ENCODE data around the gene WFDC2. TPM values are rescaled to one million over a fixed set of nuclear protein-coding genes. Genes with fewer than 3 reads are reported as not detected.

The WFDC2 gene
- total and polyA plus RNA-seq, 2 of the 4 experiments (the other 2 are of a cell fraction): not detected

DNA sequence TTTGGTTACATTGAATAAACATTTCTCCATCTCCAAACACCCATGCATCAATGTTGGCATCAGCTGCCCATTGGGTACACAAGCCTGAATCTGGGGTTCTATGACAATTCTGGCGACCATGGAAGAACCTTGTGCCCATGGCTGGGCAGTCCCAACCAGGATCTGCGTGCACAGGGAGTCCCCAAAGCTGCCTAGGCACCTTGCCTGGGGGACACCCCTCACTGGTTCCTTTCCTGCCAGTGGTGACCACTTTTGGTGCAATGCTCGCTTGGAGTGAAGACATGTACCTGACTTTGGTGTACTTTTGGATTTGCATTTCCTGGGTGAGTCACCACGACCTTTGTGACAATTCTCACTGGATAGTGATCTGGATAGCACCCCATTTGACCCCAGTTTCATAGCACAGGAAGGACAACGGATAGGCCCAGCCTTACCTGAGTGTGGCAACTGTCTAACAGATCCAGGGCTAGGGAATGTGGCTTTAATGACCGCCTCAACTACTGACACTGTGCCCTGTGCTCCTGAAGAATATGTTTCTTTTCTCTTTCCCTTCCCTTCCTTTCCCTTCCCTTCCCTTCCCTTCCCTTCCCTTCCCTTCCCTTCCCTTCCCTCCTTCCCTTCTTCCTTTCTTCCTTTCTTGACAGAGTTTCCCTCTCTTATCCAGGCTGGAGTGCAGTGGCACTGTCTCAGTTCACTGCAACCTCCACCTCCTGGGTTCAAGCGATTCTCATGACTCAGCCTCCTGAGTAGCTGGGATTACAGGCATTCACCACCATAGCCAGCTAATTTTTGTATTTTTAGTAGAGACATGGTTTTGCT, 38.7 kb downstream of the WFDC2 start:
- no peak overlapping the region for H3K4me2 ChIP-seq (ENCODE audit: low read depth, low read length)
- dilution Hi-C loops (cut with HindIII; ENCODE audit: low sequenced_read_pairs, unreplicated experiment) (no loop called here), in situ Hi-C loops (cut with MboI; ENCODE audit: low sequenced_read_pairs) (no loop called here), intact Hi-C loops (cut with micrococcal nuclease) (no loop called here)
- no peak overlapping the region for H3K56ac ChIP-seq (ENCODE audit: extremely low read depth, insufficient read depth, low read length)
- 25% methylated on average over 1 of the region's 7 CpGs; no CpG with 5 or more reads in 1 of the 2 experiments for WGBS, 2 experiments (ENCODE audit: extremely low coverage in 2 of 2, insufficient read length in 1 of 2)
- no peaks in the 10 kb centered on the region for H3K79me1 ChIP-seq (ENCODE audit: low read depth in 1 of 2, low read length in 2 of 2)
- no TSS peak for BruUV-seq (replicated peaks)
- H2BK5ac ChIP-seq (ENCODE audit: low read depth, low read length, poor library complexity, severe bottlenecking): no peak overlapping the region
- no peaks in the 10 kb centered on the region for H3K9me1 ChIP-seq (ENCODE audit: insufficient read depth, low read length)
- no peak overlapping the region for H2BK120ac ChIP-seq (ENCODE audit: low read depth, low read length)
- no peak overlapping the region for H4K8ac ChIP-seq (ENCODE audit: low read depth in 2 of 2, low read length in 2 of 2)
- ChIA-PET POLR2A (ENCODE audit: unreplicated experiment) (no interaction called here), CTCF (no interaction called here)
- no peak overlapping the region for H2AK9ac ChIP-seq (replicated peaks; ENCODE audit: low read depth, low read length, poor library complexity)
- no peak overlapping the region for H3K23ac ChIP-seq (ENCODE audit: low read depth, low read length)
- H2BK15ac ChIP-seq (ENCODE audit: low read depth, low read length): no peak overlapping the region
- no peaks in the 10 kb centered on the region for H3K36me3 ChIP-seq (ENCODE audit: control insufficient read depth, insufficient read depth, low read length)
- no peak overlapping the region for H3K4me3 ChIP-seq (ENCODE audit: insufficient read depth, low read depth, low read length)
- ATAC-seq (ENCODE audit: low read depth): no peak
- H4K5ac ChIP-seq (ENCODE audit: low read depth, low read length): no peak overlapping the region
- no peaks in the 10 kb centered on the region for H4K20me1 ChIP-seq (ENCODE audit: insufficient read depth, low read length)
- no peak overlapping the region for H2AFZ ChIP-seq (replicated peaks; ENCODE audit: low read length, poor library complexity)
- no peak for DNase-seq
- H2AK5ac ChIP-seq (ENCODE audit: low read depth, low read length): no peak overlapping the region
- TF ChIP-seq MAZ (IDR thresholded peaks at IDR 0.05; ENCODE audit: borderline replicate concordance, low read depth, low read length) (no peak), CHD1 (IDR thresholded peaks at IDR 0.05; ENCODE audit: low read depth, low read length) (no peak), RCOR1 (IDR thresholded peaks at IDR 0.05; ENCODE audit: insufficient replicate concordance, low read length) (no peak), POLR2A (IDR thresholded peaks at IDR 0.05; ENCODE audit: low read depth, low read length) (no peak), BHLHE40 (IDR thresholded peaks at IDR 0.05; ENCODE audit: low read depth, low read length) (no peak), NFE2L2 (IDR thresholded peaks at IDR 0.05; ENCODE audit: low read depth, low read length) (no peak), FOS (IDR thresholded peaks at IDR 0.05; ENCODE audit: low read depth, low read length) (no peak), MAFK (IDR thresholded peaks at IDR 0.05; ENCODE audit: low read depth, low read length) (no peak), SMC3 (IDR thresholded peaks at IDR 0.05; ENCODE audit: low read depth, low read length) (no peak), RFX5 (IDR thresholded peaks at IDR 0.05; ENCODE audit: low read depth, low read length) (no peak), RAD21 (IDR thresholded peaks at IDR 0.05; ENCODE audit: low read length) (no peak), MXI1 (IDR thresholded peaks at IDR 0.05; ENCODE audit: borderline replicate concordance, low read depth, low read length) (no peak), CEBPB (IDR thresholded peaks at IDR 0.05; ENCODE audit: low read depth, low read length) (no peak)
- TF ChIP-seq, protein P1, sequence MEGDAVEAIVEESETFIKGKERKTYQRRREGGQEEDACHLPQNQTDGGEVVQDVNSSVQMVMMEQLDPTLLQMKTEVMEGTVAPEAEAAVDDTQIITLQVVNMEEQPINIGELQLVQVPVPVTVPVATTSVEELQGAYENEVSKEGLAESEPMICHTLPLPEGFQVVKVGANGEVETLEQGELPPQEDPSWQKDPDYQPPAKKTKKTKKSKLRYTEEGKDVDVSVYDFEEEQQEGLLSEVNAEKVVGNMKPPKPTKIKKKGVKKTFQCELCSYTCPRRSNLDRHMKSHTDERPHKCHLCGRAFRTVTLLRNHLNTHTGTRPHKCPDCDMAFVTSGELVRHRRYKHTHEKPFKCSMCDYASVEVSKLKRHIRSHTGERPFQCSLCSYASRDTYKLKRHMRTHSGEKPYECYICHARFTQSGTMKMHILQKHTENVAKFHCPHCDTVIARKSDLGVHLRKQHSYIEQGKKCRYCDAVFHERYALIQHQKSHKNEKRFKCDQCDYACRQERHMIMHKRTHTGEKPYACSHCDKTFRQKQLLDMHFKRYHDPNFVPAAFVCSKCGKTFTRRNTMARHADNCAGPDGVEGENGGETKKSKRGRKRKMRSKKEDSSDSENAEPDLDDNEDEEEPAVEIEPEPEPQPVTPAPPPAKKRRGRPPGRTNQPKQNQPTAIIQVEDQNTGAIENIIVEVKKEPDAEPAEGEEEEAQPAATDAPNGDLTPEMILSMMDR (conservative IDR thresholded peaks at IDR 0.05; ENCODE audit: low read depth, low read length): no peak
- TF ChIP-seq, protein P2, sequence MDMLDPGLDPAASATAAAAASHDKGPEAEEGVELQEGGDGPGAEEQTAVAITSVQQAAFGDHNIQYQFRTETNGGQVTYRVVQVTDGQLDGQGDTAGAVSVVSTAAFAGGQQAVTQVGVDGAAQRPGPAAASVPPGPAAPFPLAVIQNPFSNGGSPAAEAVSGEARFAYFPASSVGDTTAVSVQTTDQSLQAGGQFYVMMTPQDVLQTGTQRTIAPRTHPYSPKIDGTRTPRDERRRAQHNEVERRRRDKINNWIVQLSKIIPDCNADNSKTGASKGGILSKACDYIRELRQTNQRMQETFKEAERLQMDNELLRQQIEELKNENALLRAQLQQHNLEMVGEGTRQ (IDR thresholded peaks at IDR 0.05; ENCODE audit: low read depth, low read length): no peak
- TF ChIP-seq, protein P3, sequence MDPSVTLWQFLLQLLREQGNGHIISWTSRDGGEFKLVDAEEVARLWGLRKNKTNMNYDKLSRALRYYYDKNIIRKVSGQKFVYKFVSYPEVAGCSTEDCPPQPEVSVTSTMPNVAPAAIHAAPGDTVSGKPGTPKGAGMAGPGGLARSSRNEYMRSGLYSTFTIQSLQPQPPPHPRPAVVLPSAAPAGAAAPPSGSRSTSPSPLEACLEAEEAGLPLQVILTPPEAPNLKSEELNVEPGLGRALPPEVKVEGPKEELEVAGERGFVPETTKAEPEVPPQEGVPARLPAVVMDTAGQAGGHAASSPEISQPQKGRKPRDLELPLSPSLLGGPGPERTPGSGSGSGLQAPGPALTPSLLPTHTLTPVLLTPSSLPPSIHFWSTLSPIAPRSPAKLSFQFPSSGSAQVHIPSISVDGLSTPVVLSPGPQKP (IDR thresholded peaks at IDR 0.05; ENCODE audit: borderline replicate concordance, low read depth, low read length): no peak
- no peak overlapping the region for H3K9ac ChIP-seq (ENCODE audit: low read depth, low read length)
- no peak overlapping the region for H3K27ac ChIP-seq (ENCODE audit: insufficient read depth, low read length)
- H3K9me3 ChIP-seq (ENCODE audit: control insufficient read depth, insufficient read depth, low read length): no peaks in the 10 kb centered on the region
- H3K4ac ChIP-seq (ENCODE audit: low read depth, low read length): no peak overlapping the region
- no peak overlapping the region for H3K18ac ChIP-seq (ENCODE audit: low read depth, low read length)
- no peaks in the 10 kb centered on the region for H3K4me1 ChIP-seq (ENCODE audit: control insufficient read depth, insufficient read depth, low read length)
- H3K14ac ChIP-seq (replicated peaks; ENCODE audit: low read depth, low read length): no peak overlapping the region
- H3K27me3 ChIP-seq (ENCODE audit: control insufficient read depth, insufficient read depth, low read length): peaks cover 2% of the 10 kb centered on the region
- no peak overlapping the region for H4K91ac ChIP-seq (ENCODE audit: insufficient read depth, low read depth, low read length)
- H2BK20ac ChIP-seq (ENCODE audit: low read depth, low read length): no peak overlapping the region

Data from IMR-90 (cell line).